Measurements from ENCODE around the gene CPT1B.
"Not testable (repeated sequence)": the region's sequence is repeated elsewhere in the genome, so short reads cannot be mapped to it uniquely, and the experiment has no call there.

CPT1B gene

GRCh38 chr22:50609599-50609998 lies 31.4 kb upstream of the CPT1B start:
- no peak overlapping the region for H3K4me3 ChIP-seq (replicated peaks in 1 of 2; ENCODE audit: low read depth in 2 of 2, low read length in 2 of 2)
- no peak for TF ChIP-seq CTCF (IDR thresholded peaks at IDR 0.05; ENCODE audit: low read depth, low read length)
- DNase-seq (ENCODE audit: low read depth in 2 of 2) = no peak

- H3K4me3 ChIP-seq (replicated peaks in 1 of 2; ENCODE audit: low read depth in 2 of 2, low read length in 2 of 2) = no peak overlapping the region
- TF ChIP-seq CTCF (IDR thresholded peaks at IDR 0.05; ENCODE audit: low read depth, low read length) = no peak
- DNase-seq (ENCODE audit: low read depth in 2 of 2) = no peak
Measured at GRCh38 chr22:50608996-50609395, 30.8 kb upstream of the CPT1B start.

GRCh38 chr22:50608058-50608840 lies 30.0 kb upstream of the CPT1B start:
- H3K4me3 ChIP-seq (replicated peaks in 1 of 2; ENCODE audit: low read depth in 2 of 2, low read length in 2 of 2); DNase-seq (ENCODE audit: low read depth in 2 of 2): not testable (repeated sequence)

GRCh38 chr22:50607659-50608020 lies 29.4 kb upstream of the CPT1B start:
- H3K4me3 ChIP-seq (replicated peaks in 1 of 2; ENCODE audit: low read depth in 2 of 2, low read length in 2 of 2) = no peak overlapping the region
- no peak for DNase-seq (ENCODE audit: low read depth in 2 of 2)
- no peak for TF ChIP-seq CTCF (IDR thresholded peaks at IDR 0.05; ENCODE audit: low read depth, low read length)

- H3K4me3 ChIP-seq (replicated peaks in 1 of 2; ENCODE audit: low read depth in 2 of 2, low read length in 2 of 2) = no peak overlapping the region
- no peak for DNase-seq (ENCODE audit: low read depth in 2 of 2)
- TF ChIP-seq CTCF (IDR thresholded peaks at IDR 0.05; ENCODE audit: low read depth, low read length) = no peak
Measured at GRCh38 chr22:50606946-50607658, 28.9 kb upstream of the CPT1B start.

GRCh38 chr22:50606165-50606945 lies 28.1 kb upstream of the CPT1B start:
- no peak for DNase-seq (ENCODE audit: low read depth in 2 of 2)
- no peak for TF ChIP-seq CTCF (IDR thresholded peaks at IDR 0.05; ENCODE audit: low read depth, low read length)
- no peak overlapping the region for H3K4me3 ChIP-seq (replicated peaks in 1 of 2; ENCODE audit: low read depth in 2 of 2, low read length in 2 of 2)

- H3K4me3 ChIP-seq (replicated peaks in 1 of 2; ENCODE audit: low read depth in 2 of 2, low read length in 2 of 2) = no peak overlapping the region
- TF ChIP-seq CTCF (IDR thresholded peaks at IDR 0.05; ENCODE audit: low read depth, low read length) = no peak
- no peak for DNase-seq (ENCODE audit: low read depth in 2 of 2)
Measured at GRCh38 chr22:50605613-50606074, 27.4 kb upstream of the CPT1B start.

Measured in cardiac fibroblast (primary cell).